NCI-H524 treated with DMSO at 0.1 percent for 48 hours (cell line): ENCODE measurements around the gene PLA2G7.
"Not testable (repeated sequence)": the region's sequence is repeated elsewhere in the genome, so short reads cannot be mapped to it uniquely, and the experiment has no call there.

Experiments used
- DNase-seq: peaks from one replicate; lab custom pipeline; 2025; lab: John Stamatoyannopoulos, UW

Gene PLA2G7

DNA sequence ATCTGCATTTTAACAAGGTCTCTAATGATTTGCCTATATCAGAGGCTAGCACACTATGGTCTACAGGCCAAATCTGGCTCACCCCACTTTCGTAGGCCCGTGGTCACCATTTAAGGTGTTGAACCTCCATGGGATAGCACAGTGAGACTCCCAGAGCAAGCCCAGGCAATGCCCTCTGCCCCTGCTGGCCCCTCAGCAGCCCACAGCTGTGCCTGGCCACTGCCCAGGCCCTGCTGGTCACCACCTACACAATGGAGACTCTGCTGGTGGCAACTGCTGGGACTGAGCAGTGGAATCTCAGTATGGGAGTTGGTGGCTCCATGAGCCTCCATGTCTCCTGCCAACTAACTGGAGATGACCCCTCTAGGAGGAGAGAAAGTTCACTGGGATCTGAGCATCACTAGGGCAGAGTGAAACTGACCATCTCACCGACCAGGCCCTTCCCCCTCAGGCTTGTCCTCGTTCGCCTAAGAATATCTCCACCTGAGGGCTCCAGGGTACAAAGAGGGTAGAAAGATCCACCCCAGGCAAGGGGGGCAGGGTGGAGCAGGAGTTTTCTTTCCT lies 13.8 kb upstream of the PLA2G7 start:
- no peak for DNase-seq

DNA sequence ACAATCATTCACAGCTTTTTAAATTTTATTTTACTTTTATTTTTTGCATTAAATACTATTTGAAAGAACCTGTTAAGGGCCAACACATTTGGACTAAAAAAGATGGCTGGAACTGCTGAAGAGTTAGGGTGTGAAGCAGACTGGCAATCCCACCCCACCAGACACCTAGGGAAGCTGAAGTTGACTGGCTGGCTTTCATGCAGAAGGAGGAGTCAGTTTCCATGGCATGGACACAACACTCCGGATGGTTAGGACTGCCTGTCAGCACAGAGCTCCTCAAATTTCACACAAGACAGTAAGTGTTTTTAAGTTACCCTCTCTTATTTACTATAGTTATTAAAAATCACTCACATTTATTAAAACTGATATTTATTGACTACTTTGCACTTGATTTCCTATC lies 11.5 kb upstream of the PLA2G7 start, which contains the start of gene ANKRD66:
ANKRD66 (plus strand) TSS at position 238 of the 400 bp plus-strand sequence. CDS start 5,016 bp downstream, outside the sequence.
- DNase-seq, result no peak

DNA sequence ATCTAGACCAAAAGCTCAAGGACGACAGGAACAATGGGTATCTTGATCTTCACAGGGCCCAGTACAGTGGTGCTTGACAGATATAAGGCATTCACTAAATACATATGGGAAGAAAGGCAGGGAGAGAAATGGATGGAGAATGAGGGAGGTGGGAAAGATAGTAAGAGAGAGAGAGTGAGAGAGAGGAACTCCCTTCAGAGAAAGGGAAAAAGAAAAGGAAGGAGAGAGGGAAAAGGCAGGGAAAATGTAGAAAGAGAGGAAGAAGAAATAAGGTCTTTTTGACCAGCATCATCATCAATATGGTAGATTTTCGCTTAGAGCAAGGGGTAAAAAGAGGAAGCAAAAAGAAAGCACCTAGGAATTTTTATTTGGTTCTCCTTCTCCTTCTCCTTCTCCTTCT lies 10.8 kb upstream of the PLA2G7 start:
- no peak for DNase-seq

GRCh38 chr6:46744159-46744725 lies 9.1 kb upstream of the PLA2G7 start:
- DNase-seq, result not testable (repeated sequence)

DNA sequence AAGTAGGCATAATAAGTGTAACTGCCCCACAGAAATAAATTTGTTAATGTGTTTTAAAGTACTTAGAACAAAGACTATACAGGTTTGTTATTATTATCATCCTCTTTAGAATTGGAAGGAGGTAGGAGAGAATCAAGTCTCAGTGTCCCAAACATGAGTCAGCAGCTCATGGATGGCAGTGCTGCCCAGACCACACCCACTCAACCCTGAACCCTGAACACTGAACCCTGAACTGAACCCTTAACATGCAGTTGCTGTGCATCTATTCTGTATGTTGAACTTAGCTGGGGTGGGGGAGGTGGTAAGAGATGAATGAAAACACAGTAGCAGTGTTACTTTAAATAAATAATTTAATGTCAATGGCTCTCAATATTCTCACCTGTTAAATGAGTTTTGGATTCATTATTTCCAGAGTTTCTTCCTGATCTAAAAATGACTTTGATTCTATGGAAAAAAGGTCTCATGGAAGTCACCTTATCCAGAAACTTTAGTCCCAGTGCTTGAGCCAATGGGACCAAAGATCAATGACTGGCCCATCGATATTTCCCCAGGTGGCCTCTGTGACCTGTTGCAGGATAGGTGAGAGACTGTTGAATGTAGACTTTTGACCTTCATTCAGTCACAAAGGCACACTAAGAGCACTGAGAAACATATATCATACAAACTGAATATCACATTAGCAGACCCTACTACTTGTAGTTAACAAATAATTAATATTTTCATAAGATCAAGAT lies 8.4 kb upstream of the PLA2G7 start:
- DNase-seq, result no peak

GRCh38 chr6:46741910-46742309 lies 6.7 kb upstream of the PLA2G7 start:
- DNase-seq, result no peak

GRCh38 chr6:46741482-46741881 lies 6.3 kb upstream of the PLA2G7 start:
- DNase-seq, result no peak

- DNase-seq, result no peak
Observed at GRCh38 chr6:46736906-46737305, 1.7 kb upstream of the PLA2G7 start.

GRCh38 chr6:46735720-46736031 lies 501 bp upstream of the PLA2G7 start:
- no peak for DNase-seq

GRCh38 chr6:46733341-46733801 lies 1.8 kb downstream of the PLA2G7 start:
- DNase-seq, result no peak

DNA sequence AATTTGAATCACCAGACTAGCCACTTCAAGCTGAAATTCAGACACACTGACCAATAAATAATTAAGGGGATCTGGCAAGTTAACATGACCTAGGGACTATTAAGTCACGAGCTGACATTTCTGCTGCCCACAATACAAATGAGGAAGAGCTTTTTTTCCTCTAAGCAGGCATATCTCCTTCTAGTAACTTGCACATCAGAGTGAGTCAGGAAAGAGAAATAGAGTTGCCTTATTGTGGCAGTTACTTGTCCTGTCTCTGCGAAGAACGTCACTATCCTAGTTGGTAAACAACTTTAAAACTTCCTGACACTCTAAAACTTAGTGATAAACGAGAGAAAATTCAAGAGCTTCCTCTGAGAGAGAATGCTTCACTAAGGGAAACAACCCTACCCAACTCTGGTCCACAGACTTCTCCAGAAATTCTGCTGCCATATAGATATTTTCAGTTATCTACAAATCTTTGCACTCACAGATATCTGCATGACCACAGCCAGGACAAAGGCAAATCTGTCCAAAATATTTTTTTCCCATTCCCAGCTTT lies 4.2 kb downstream of the PLA2G7 start:
- DNase-seq, result no peak

DNA sequence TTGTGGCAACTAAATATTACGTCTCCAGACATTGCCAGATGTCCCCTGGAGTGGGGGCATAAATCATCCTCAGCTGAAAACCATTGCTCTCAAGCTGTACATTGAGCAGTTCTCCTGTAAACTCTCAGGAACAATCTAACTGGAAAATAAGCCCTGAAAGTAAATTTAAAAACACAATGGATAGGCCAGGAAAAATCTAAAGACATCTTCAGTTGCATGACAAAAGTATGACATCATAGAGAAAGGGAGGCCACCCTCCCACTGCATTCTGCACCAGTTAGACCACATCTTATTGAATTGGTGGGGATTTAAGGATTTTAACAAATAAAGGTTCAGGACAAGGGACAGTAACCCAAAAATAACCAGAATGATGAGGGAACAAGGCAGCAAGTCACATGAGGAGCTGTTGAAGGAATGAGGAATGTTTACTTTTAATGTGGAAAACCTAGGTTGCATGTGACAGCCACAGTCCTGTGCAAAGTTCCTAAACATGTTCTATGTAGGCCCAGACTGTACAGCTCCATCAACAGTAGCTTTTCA lies 5.3 kb downstream of the PLA2G7 start:
- no peak for DNase-seq

GRCh38 chr6:46720401-46720800 lies 14.8 kb downstream of the PLA2G7 start:
- DNase-seq, result no peak

- DNase-seq, result no peak
Observed at GRCh38 chr6:46719099-46719498, 16.1 kb downstream of the PLA2G7 start.

DNA sequence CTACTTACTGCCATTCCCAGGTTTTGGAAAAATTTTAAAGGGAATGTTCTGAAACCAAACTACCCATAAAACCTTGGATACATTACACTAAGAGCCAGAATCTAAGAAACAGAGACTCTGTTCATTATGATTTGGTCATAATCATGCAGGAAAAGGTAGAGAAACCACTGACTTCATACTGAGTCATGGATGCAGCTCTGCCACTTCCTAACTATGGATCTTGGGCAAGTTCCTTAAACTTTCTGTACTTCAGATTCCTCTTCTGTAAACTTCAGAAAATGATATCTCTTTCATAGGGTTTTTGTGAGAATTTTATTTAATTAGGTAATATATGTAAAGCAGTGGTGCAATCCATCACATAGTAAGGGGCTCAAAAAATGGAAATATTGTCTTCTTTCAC lies 20.0 kb downstream of the PLA2G7 start:
- no peak for DNase-seq

DNA sequence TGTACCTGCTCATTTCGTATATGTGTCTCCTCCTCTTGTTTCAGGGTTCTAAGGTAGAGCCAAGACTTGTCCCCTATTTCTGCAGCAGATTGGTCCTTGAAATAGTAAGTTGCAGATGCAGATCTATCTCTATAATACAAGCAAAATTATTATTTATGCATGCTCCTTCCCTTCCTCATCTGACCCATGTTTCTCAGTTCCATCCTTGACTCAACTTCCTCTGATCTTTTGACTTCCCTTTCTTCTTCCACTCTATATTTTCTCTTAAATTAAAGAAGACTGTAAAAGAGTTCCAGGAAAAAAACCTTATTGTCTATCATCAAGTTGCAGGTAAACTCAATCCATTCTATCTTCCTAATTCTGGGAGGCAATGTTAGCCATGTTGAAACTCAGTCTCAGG lies 23.7 kb downstream of the PLA2G7 start:
- DNase-seq, result no peak

GRCh38 chr6:46706464-46706863 lies 28.7 kb downstream of the PLA2G7 start:
- DNase-seq, result no peak

DNA sequence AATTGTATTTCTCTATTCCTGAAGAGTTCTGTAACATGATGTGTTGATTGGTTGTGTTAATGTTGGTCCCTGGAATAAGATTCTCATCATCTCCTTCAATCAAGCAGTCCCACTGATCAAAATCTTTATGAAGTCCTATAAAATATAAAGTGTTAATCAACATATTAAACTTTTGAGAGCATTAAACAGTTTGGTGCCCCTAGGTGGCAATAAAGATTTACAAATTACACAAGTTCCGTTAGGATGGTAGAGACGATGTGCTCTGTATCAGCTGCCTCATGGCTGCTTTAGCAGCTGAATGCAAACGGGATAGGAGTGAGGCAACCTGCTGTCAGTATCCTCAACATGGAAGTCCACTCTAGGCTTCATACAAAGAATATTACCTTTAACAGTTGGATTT lies 30.6 kb downstream of the PLA2G7 start:
- DNase-seq, result peak; percentile 2

DNA sequence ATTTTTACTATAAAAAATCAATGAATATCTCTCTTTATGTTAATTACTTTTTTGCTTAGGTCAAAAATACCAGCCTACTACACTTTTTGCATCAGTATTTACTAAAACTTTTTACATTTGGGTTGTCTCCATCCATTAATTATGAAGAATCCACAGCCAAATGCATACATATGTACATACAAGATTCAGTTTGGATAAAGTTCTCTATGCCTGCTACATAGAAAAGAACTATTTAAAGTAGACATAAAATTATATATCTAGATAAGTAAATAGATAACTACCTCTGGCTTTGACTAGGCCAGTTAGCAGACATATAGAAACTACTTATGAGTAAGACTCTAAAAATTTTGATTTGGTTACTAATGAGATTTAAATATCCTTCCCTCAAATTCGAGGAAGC lies 35.2 kb downstream of the PLA2G7 start:
- DNase-seq, result no peak

DNA sequence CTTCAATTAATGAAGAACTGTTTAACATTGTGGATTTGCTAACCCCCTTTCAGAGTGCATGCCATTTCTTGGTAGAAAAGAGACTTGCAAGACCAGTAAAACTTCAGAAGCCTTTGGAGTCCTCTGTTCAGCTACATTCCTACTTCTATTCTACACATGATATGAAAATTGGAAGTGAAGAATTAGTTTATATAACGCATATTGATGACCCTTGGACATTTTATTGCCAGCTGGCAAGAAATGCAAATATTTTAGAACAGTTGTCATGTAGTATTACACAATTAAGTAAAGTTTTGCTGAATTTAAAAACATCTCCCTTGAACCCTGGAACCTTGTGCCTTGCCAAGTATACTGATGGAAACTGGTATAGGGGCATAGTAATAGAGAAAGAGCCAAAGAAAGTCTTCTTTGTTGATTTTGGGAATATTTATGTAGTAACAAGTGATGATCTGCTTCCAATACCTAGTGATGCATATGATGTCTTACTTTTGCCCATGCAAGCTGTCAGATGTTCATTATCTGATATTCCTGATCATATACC lies 44.2 kb downstream of the PLA2G7 start:
- DNase-seq, result no peak

DNA sequence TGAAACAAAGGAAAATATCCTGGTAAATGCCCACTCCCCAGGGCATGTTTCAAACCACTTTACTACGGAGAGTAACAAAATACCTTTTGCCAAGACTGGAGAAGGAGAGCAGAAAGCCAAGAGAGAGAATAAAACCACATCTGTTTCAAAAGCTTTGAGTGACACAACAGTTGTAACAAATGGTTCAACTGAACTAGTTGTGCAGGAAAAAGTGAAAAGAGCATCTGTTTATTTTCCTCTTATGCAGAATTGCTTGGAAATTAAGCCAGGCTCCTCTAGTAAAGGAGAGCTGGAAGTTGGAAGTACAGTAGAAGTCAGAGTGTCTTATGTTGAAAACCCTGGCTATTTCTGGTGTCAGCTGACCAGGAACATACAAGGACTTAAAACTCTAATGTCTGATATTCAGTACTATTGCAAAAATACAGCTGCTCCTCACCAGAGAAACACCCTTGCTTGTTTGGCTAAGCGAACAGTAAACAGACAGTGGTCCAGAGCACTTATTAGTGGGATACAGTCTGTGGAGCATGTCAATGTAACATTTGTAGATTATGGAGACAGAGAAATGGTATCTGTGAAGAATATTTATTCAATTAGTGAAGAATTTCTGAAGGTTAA lies 44.9 kb downstream of the PLA2G7 start:
- DNase-seq, result no peak

GRCh38 chr6:46689657-46690056 lies 45.5 kb downstream of the PLA2G7 start:
- no peak for DNase-seq
